ENCODE measurements around the gene FYB1. TPM values are rescaled to one million over a fixed set of nuclear protein-coding genes. Genes with fewer than 3 reads are reported as not detected.
A peak's percentile ranks its signal among the peaks of the same experiment; 100 is the strongest.
"Not testable (repeated sequence)": the region's sequence is repeated elsewhere in the genome, so short reads cannot be mapped to it uniquely, and the experiment has no call there.

FYB1 gene
- polyA plus RNA-seq, 6 donors from 2014 or later, result 1.4 to 4.1 (median 2.0) TPM

- Mint-ChIP-seq H3K27me3 (peaks cover 0 to 8% (median 5%) of the 10 kb centered on the region in 3 donors), H3K36me3 (peaks cover 0 to 10% of the 10 kb centered on the region in 2 donors), H3K4me3 (no peak overlapping the region), H3K4me1 (no peaks in the 10 kb centered on the region), H3K27ac (no peak overlapping the region), H3K9me3 (peaks cover 2 to 22% (median 16%) of the 10 kb centered on the region in 7 donors)
- no peak for DNase-seq
- ATAC-seq (ENCODE audit: low read depth in 2 of 2), result no peak
Observed at GRCh38 chr5:39240750-39241149, 21.4 kb upstream of the FYB1 start.

GRCh38 chr5:39238366-39239105 lies 19.2 kb upstream of the FYB1 start:
- no peak overlapping the region for H3K27ac Mint-ChIP-seq
- no peaks in the 10 kb centered on the region for H3K4me1 Mint-ChIP-seq
- ATAC-seq (ENCODE audit: low read depth in 2 of 2) (no peak), DNase-seq (no peak)
- no peaks in the 10 kb centered on the region for H3K27me3 Mint-ChIP-seq
- H3K4me3 Mint-ChIP-seq, result no peak overlapping the region
- H3K36me3 Mint-ChIP-seq, result peaks cover 0 to 10% of the 10 kb centered on the region in 2 donors
- peaks cover 2 to 23% (median 13%) of the 10 kb centered on the region in 7 donors for H3K9me3 Mint-ChIP-seq

GRCh38 chr5:39236718-39237117 lies 17.4 kb upstream of the FYB1 start:
- no peak overlapping the region for H3K27ac Mint-ChIP-seq
- H3K9me3 Mint-ChIP-seq, result peaks cover 2 to 21% (median 13%) of the 10 kb centered on the region in 7 donors

GRCh38 chr5:39235648-39236047 lies 16.3 kb upstream of the FYB1 start:
- H3K4me1 Mint-ChIP-seq, result no peaks in the 10 kb centered on the region
- no peak for DNase-seq
- no peak overlapping the region for H3K4me3 Mint-ChIP-seq
- no peak overlapping the region for H3K27ac Mint-ChIP-seq
- ATAC-seq (ENCODE audit: low read depth in 2 of 2), result no peak
- peaks cover 0 to 5% of the 10 kb centered on the region in 2 donors for H3K36me3 Mint-ChIP-seq
- peaks cover 0 to 6% (median 0%) of the 10 kb centered on the region in 3 donors for H3K27me3 Mint-ChIP-seq
- peaks cover under 1 to 15% (median 6%) of the 10 kb centered on the region in 7 donors for H3K9me3 Mint-ChIP-seq

More at GRCh38 chr5:39236718-39237117, 17.4 kb upstream of the FYB1 start:
- no peak overlapping the region for H3K4me3 Mint-ChIP-seq
- no peaks in the 10 kb centered on the region for H3K4me1 Mint-ChIP-seq
- H3K36me3 Mint-ChIP-seq, result peaks cover 0 to 10% of the 10 kb centered on the region in 2 donors
- DNase-seq (no peak), ATAC-seq (ENCODE audit: low read depth in 2 of 2) (no peak)
- H3K27me3 Mint-ChIP-seq, result peaks cover 0 to 2% (median 0%) of the 10 kb centered on the region in 3 donors

GRCh38 chr5:39234494-39234893 lies 15.1 kb upstream of the FYB1 start:
- ATAC-seq (ENCODE audit: low read depth in 2 of 2); H3K27ac Mint-ChIP-seq; DNase-seq; H3K9me3 Mint-ChIP-seq; H3K36me3 Mint-ChIP-seq; H3K4me1 Mint-ChIP-seq: not testable (repeated sequence)
- Mint-ChIP-seq H3K4me3 (peak overlapping the region in 1 of 8 donors; percentile 56), H3K27me3 (peaks cover 2 to 11% (median 6%) of the 10 kb centered on the region in 3 donors)

GRCh38 chr5:39233783-39234182 lies 14.4 kb upstream of the FYB1 start:
- DNase-seq, result no peak
- no peaks in the 10 kb centered on the region for H3K4me1 Mint-ChIP-seq
- H3K36me3 Mint-ChIP-seq, result no peaks in the 10 kb centered on the region
- H3K27ac Mint-ChIP-seq, result no peak overlapping the region
- peaks cover 0 to 4% (median 0%) of the 10 kb centered on the region in 7 donors for H3K9me3 Mint-ChIP-seq
- no peak overlapping the region for H3K4me3 Mint-ChIP-seq
- peaks cover 4 to 12% (median 6%) of the 10 kb centered on the region in 3 donors for H3K27me3 Mint-ChIP-seq
- ATAC-seq (ENCODE audit: low read depth in 2 of 2), result no peak

GRCh38 chr5:39231705-39232525 lies 12.6 kb upstream of the FYB1 start:
- no peaks in the 10 kb centered on the region for H3K4me1 Mint-ChIP-seq
- DNase-seq (no peak), ATAC-seq (ENCODE audit: low read depth in 2 of 2) (no peak)
- H3K36me3 Mint-ChIP-seq, result no peaks in the 10 kb centered on the region
- no peak overlapping the region for H3K4me3 Mint-ChIP-seq
- H3K27me3 Mint-ChIP-seq, result peaks cover 4 to 12% (median 6%) of the 10 kb centered on the region in 3 donors
- no peak overlapping the region for H3K27ac Mint-ChIP-seq
- peaks cover 0 to 4% (median 0%) of the 10 kb centered on the region in 7 donors for H3K9me3 Mint-ChIP-seq

- no peak for DNase-seq
- no peaks in the 10 kb centered on the region for H3K36me3 Mint-ChIP-seq
- H3K27me3 Mint-ChIP-seq, result peaks cover 4 to 12% (median 6%) of the 10 kb centered on the region in 3 donors
- no peak for ATAC-seq (ENCODE audit: low read depth in 2 of 2)
- no peaks in the 10 kb centered on the region for H3K4me1 Mint-ChIP-seq
- no peak overlapping the region for H3K27ac Mint-ChIP-seq
- no peaks in the 10 kb centered on the region for H3K9me3 Mint-ChIP-seq
- H3K4me3 Mint-ChIP-seq, result no peak overlapping the region
Observed at GRCh38 chr5:39228596-39228995, 9.2 kb upstream of the FYB1 start.

GRCh38 chr5:39226558-39226957 lies 7.2 kb upstream of the FYB1 start:
- Mint-ChIP-seq H3K27ac (no peak overlapping the region), H3K27me3 (peaks cover 4 to 9% (median 6%) of the 10 kb centered on the region in 3 donors), H3K4me1 (no peaks in the 10 kb centered on the region), H3K9me3 (no peaks in the 10 kb centered on the region), H3K4me3 (no peak overlapping the region), H3K36me3 (no peaks in the 10 kb centered on the region)
- ATAC-seq (ENCODE audit: low read depth in 2 of 2) (no peak), DNase-seq (no peak)

- DNase-seq (no peak), ATAC-seq (ENCODE audit: low read depth in 2 of 2) (no peak)
- H3K9me3 Mint-ChIP-seq, result no peaks in the 10 kb centered on the region
- no peak overlapping the region for H3K4me3 Mint-ChIP-seq
- no peaks in the 10 kb centered on the region for H3K4me1 Mint-ChIP-seq
- no peaks in the 10 kb centered on the region for H3K36me3 Mint-ChIP-seq
- H3K27ac Mint-ChIP-seq, result no peak overlapping the region
- peaks cover 4 to 7% (median 6%) of the 10 kb centered on the region in 3 donors for H3K27me3 Mint-ChIP-seq
Observed at GRCh38 chr5:39226100-39226451, 6.7 kb upstream of the FYB1 start.

GRCh38 chr5:39225405-39226099 lies 6.2 kb upstream of the FYB1 start:
- no peak overlapping the region for H3K27ac Mint-ChIP-seq
- no peaks in the 10 kb centered on the region for H3K4me1 Mint-ChIP-seq
- peaks cover 4 to 7% (median 6%) of the 10 kb centered on the region in 3 donors for H3K27me3 Mint-ChIP-seq

GRCh38 chr5:39224196-39224761 lies 4.9 kb upstream of the FYB1 start:
- H3K36me3 Mint-ChIP-seq, result no peaks in the 10 kb centered on the region

More at GRCh38 chr5:39225405-39226099, 6.2 kb upstream of the FYB1 start:
- H3K4me3 Mint-ChIP-seq, result no peak overlapping the region
- H3K36me3 Mint-ChIP-seq, result no peaks in the 10 kb centered on the region
- no peaks in the 10 kb centered on the region for H3K9me3 Mint-ChIP-seq
- DNase-seq (no peak), ATAC-seq (ENCODE audit: low read depth in 2 of 2) (no peak)

GRCh38 chr5:39223565-39224156 lies 4.3 kb upstream of the FYB1 start:
- DNase-seq, result no peak
- H3K9me3 Mint-ChIP-seq, result no peaks in the 10 kb centered on the region
- H3K27ac Mint-ChIP-seq, result no peak overlapping the region
- ATAC-seq (ENCODE audit: low read depth in 2 of 2), result no peak
- no peaks in the 10 kb centered on the region for H3K27me3 Mint-ChIP-seq
- no peak overlapping the region for H3K4me3 Mint-ChIP-seq
- no peaks in the 10 kb centered on the region for H3K4me1 Mint-ChIP-seq
- no peaks in the 10 kb centered on the region for H3K36me3 Mint-ChIP-seq

More at GRCh38 chr5:39224196-39224761, 4.9 kb upstream of the FYB1 start:
- Mint-ChIP-seq H3K4me1 (no peaks in the 10 kb centered on the region), H3K9me3 (no peaks in the 10 kb centered on the region), H3K4me3 (no peak overlapping the region), H3K27me3 (no peaks in the 10 kb centered on the region), H3K27ac (no peak overlapping the region)
- DNase-seq (no peak), ATAC-seq (ENCODE audit: low read depth in 2 of 2) (no peak)
